Glomerular endothelial cell (primary cell): Measurements from ENCODE around the gene TAF10. TPM values are rescaled to one million over a fixed set of nuclear protein-coding genes. Genes with fewer than 3 reads are reported as not detected.

Experiments
- DNase-seq: peaks from one replicate; pipeline ENCODE4 v3.0.0-alpha.2; 2011; ENCODE audit warnings: low read depth, low spot score; ENCODE audit errors: extremely low read depth
- total RNA-seq: library from RNA; depleted of rRNA; stranded (reverse); fragments of >200 nt; gene quantifications from 2 replicates; pipeline ENCODE4 v1.2.3, GENCODE V29; 2015

TAF10 gene
- total RNA-seq, 1 donor from 2014 or later: 81.6 TPM

DNA sequence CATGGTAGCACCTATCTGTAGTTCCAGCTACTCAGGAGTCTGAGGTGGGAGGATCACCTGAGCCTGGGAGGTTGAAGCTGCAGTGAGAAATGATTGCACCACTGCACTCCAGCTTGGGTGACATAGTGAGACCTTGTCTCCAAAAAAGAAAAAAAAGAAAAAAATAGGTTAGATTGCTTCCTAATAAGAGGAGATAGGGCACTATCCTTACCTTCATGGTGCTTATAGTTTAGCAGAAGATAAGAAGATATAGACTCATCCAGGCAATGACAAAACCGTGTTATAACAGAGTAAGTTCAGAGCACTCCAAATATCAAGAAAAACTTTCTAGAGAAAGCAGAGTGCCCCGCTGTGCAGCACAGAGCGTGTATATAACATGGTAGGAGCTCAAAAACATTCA, 50.7 kb downstream of the TAF10 start:
- no peak for DNase-seq

Other genes with a start within 250 kb of the TAF10 start
- gene SMPD1, start 221.7 kb downstream of the TAF10 start, total RNA-seq: 89.0 and 90.5 TPM in 2 replicates
- 36.3 and 46.7 TPM in 2 replicates for gene APBB1, start 193.1 kb downstream of the TAF10 start, total RNA-seq
- 2.5 TPM in 1 of 2 replicates, not detected in the other for gene HPX, start 171.2 kb downstream of the TAF10 start, total RNA-seq
- 17.1 and 46.3 TPM in 2 replicates for gene TRIM3, start 138.3 kb downstream of the TAF10 start, total RNA-seq
- gene ARFIP2, start 130.9 kb downstream of the TAF10 start, total RNA-seq: 46.2 and 60.3 TPM in 2 replicates
- 15.5 and 30.4 TPM in 2 replicates for gene TIMM10B, start 130.7 kb downstream of the TAF10 start, total RNA-seq
- 1.2 and 5.1 TPM in 2 replicates for gene DNHD1, start 114.9 kb downstream of the TAF10 start, total RNA-seq
- gene RRP8, start 8.6 kb downstream of the TAF10 start, total RNA-seq: 19.2 and 19.6 TPM in 2 replicates
- 191 and 194 TPM in 2 replicates for gene ILK, start 8.4 kb downstream of the TAF10 start, total RNA-seq
- gene TPP1, start 7.2 kb upstream of the TAF10 start, total RNA-seq: 221 and 241 TPM in 2 replicates
- gene DCHS1, start 43.6 kb upstream of the TAF10 start, total RNA-seq: 89.7 and 177 TPM in 2 replicates
- gene MRPL17, start 71.1 kb upstream of the TAF10 start, total RNA-seq: 68.9 and 76.8 TPM in 2 replicates
- 0.15 and 0.18 TPM in 2 replicates for gene OR2AG2, start 159.8 kb upstream of the TAF10 start, total RNA-seq
- gene OR2AG1, start 170.8 kb upstream of the TAF10 start, total RNA-seq: not detected in 2 replicates
- gene OR6A2, start 187.5 kb upstream of the TAF10 start, total RNA-seq: 0.19 and 0.29 TPM in 2 replicates
- gene OR10A5, start 233.5 kb upstream of the TAF10 start, total RNA-seq: not detected in 2 replicates